ENCODE results near the gene SPON1.

DNA sequence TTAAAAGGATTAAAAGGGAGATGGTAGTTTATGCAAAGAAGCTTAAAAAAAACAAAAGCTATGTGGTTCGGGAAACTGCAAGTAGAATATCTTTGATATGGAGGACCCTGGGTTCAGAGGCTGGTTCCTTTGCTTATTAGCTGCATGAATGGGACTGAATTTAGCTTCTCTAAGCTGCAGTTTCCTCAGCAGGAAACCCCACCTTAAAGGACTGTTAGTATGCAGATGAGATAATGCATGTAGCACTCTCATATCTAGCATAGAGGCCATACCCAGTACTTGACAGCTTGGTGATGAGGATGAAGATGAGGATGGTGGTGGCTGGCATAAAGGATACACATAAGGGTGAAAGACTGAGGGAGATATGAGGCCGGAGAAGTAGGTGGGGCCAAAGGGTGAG, 261.9 kb downstream of the SPON1 start:
- TF ChIP-seq, protein P1, sequence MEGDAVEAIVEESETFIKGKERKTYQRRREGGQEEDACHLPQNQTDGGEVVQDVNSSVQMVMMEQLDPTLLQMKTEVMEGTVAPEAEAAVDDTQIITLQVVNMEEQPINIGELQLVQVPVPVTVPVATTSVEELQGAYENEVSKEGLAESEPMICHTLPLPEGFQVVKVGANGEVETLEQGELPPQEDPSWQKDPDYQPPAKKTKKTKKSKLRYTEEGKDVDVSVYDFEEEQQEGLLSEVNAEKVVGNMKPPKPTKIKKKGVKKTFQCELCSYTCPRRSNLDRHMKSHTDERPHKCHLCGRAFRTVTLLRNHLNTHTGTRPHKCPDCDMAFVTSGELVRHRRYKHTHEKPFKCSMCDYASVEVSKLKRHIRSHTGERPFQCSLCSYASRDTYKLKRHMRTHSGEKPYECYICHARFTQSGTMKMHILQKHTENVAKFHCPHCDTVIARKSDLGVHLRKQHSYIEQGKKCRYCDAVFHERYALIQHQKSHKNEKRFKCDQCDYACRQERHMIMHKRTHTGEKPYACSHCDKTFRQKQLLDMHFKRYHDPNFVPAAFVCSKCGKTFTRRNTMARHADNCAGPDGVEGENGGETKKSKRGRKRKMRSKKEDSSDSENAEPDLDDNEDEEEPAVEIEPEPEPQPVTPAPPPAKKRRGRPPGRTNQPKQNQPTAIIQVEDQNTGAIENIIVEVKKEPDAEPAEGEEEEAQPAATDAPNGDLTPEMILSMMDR (IDR thresholded peaks at IDR 0.05), result no peak
- TF ChIP-seq, protein P2, sequence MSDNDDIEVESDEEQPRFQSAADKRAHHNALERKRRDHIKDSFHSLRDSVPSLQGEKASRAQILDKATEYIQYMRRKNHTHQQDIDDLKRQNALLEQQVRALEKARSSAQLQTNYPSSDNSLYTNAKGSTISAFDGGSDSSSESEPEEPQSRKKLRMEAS (CRISPR knock-in tag; IDR thresholded peaks at IDR 0.05), result no peak
- TF ChIP-seq SP1 (CRISPR knock-in tag; conservative IDR thresholded peaks at IDR 0.05), result no peak
- no peak for TF ChIP-seq NFYB (CRISPR knock-in tag; conservative IDR thresholded peaks at IDR 0.05; ENCODE audit: low read depth)
- no peak for TF ChIP-seq NR2C2 (CRISPR knock-in tag; IDR thresholded peaks at IDR 0.05)
- no peak for TF ChIP-seq ESRRA (CRISPR knock-in tag; IDR thresholded peaks at IDR 0.05; ENCODE audit: borderline replicate concordance)
